ENCODE measurements around the gene ADGRL3.

Gene ADGRL3

GRCh38 chr4:61431131-61431530 lies 231.0 kb downstream of the ADGRL3 start:
- no peak for DNase-seq

GRCh38 chr4:61437923-61438322 lies 237.8 kb downstream of the ADGRL3 start:
- DNase-seq: no peak

GRCh38 chr4:61440321-61440720 lies 240.2 kb downstream of the ADGRL3 start:
- DNase-seq: no peak

GRCh38 chr4:61442936-61443335 lies 242.8 kb downstream of the ADGRL3 start:
- no peak for DNase-seq

GRCh38 chr4:61443813-61444510 lies 243.8 kb downstream of the ADGRL3 start:
- no peak for DNase-seq

- no peak for DNase-seq
These were observed 245.4 kb downstream of the ADGRL3 start for GRCh38 chr4:61445374-61446063.

- no peak for DNase-seq
These were observed 246.8 kb downstream of the ADGRL3 start for GRCh38 chr4:61446941-61447340.

- DNase-seq: no peak
These were observed 247.8 kb downstream of the ADGRL3 start for GRCh38 chr4:61447918-61448317.

- no peak for DNase-seq
These were observed 251.8 kb downstream of the ADGRL3 start for GRCh38 chr4:61451935-61452334.

- no peak for DNase-seq
These were observed 261.8 kb downstream of the ADGRL3 start for GRCh38 chr4:61461956-61462355.

GRCh38 chr4:61462451-61463326 lies 262.6 kb downstream of the ADGRL3 start:
- no peak for DNase-seq

- no peak for DNase-seq
These were observed 268.0 kb downstream of the ADGRL3 start for GRCh38 chr4:61468024-61468720.

- no peak for DNase-seq
These were observed 273.2 kb downstream of the ADGRL3 start for GRCh38 chr4:61473306-61473705.

GRCh38 chr4:61478340-61478739 lies 278.2 kb downstream of the ADGRL3 start:
- DNase-seq: no peak

GRCh38 chr4:61485056-61485455 lies 284.9 kb downstream of the ADGRL3 start:
- no peak for DNase-seq

- DNase-seq: no peak
These were observed 289.8 kb downstream of the ADGRL3 start for GRCh38 chr4:61489927-61490326.

- DNase-seq: no peak
These were observed 292.9 kb downstream of the ADGRL3 start for GRCh38 chr4:61493041-61493440.

- no peak for DNase-seq
These were observed 293.3 kb downstream of the ADGRL3 start for GRCh38 chr4:61493470-61493869.

- DNase-seq: no peak
These were observed 300.8 kb downstream of the ADGRL3 start for GRCh38 chr4:61500883-61501282.

GRCh38 chr4:61501812-61502211 lies 301.7 kb downstream of the ADGRL3 start:
- no peak for DNase-seq

GRCh38 chr4:61505773-61506685 lies 305.9 kb downstream of the ADGRL3 start:
- no peak for DNase-seq

GRCh38 chr4:61507091-61507490 lies 307.0 kb downstream of the ADGRL3 start:
- DNase-seq: no peak
